Heart left ventricle (tissue), 13 donors: ENCODE data around the gene REXO1.
"Not testable (repeated sequence)": the region's sequence is repeated elsewhere in the genome, so short reads cannot be mapped to it uniquely, and the experiment has no call there.

Experiments
- CTCF ChIP-seq, 12 donors: fragments of 200-600 bp; sonication (generic) in 4 of 12; IDR thresholded peaks; one replicate each; pipeline versions ENCODE4 v1.5.0 to v1.8.0; 2018 to 2022; ENCODE audit warnings: antibody characterized with exemption in 12 of 12, mild to moderate bottlenecking in 5 of 12
- POLR2A ChIP-seq, 2 donors: fragments of 450-650 bp; IDR thresholded peaks; one replicate each; pipeline ENCODE4 v1.6.1; 2017; ENCODE audit warnings: antibody characterized with exemption in 2 of 2, mild to moderate bottlenecking in 2 of 2, moderate library complexity in 2 of 2
- donor health status: ischemic (EF 13 %, LVEDD 7.1; RV severe dilation, severe dysfunction).
- donor health status: DM: no; HTN: yes; CAD: no.
- donor health status: DM: no; HTN: no; CAD: no.
- donor health status: ischemic (EF 25% LVEDD 6.9; RV normal size, moderate dysfunction).
- donor health status: ischemic (EF 25% LVEDD 5.7; RV mildly dilated, moderate dysfunction).
- donor health status: ischemic (EF 35%, LVEDD 5.7; RV mildly dilated, moderate dysfunction).
- donor health status: nonischemic (EF 11% LVEDD 7.7; RV severe dilation, severe dysfunction).
- donor health status: DM: yes; HTN: yes; CAD: no.
- donor health status: PGD.
- donor health status: ischemic (EF 29% LVEDD 5.4; RV normal size, mild dysfunction).
- donor health status: nonischemic (EF 23%, LVEDD 6.1; RV moderate dilation, normal function).

GRCh38 chr19:1879982-1880381 lies 31.7 kb upstream of the REXO1 start:
- TF ChIP-seq CTCF, POLR2A (IDR thresholded peaks at IDR 0.05): not testable (repeated sequence)
